Epidermal melanocyte (primary cell): Measurements from ENCODE around the gene PPP3CA.
"Not testable (repeated sequence)": the region's sequence is repeated elsewhere in the genome, so short reads cannot be mapped to it uniquely, and the experiment has no call there.

ENCODE experiments used
- DNase-seq: peaks from one replicate; pipeline ENCODE4 v3.0.0; 2011; ENCODE audit warnings: low spot score; ENCODE audit not compliant: insufficient read length

Gene PPP3CA

DNA sequence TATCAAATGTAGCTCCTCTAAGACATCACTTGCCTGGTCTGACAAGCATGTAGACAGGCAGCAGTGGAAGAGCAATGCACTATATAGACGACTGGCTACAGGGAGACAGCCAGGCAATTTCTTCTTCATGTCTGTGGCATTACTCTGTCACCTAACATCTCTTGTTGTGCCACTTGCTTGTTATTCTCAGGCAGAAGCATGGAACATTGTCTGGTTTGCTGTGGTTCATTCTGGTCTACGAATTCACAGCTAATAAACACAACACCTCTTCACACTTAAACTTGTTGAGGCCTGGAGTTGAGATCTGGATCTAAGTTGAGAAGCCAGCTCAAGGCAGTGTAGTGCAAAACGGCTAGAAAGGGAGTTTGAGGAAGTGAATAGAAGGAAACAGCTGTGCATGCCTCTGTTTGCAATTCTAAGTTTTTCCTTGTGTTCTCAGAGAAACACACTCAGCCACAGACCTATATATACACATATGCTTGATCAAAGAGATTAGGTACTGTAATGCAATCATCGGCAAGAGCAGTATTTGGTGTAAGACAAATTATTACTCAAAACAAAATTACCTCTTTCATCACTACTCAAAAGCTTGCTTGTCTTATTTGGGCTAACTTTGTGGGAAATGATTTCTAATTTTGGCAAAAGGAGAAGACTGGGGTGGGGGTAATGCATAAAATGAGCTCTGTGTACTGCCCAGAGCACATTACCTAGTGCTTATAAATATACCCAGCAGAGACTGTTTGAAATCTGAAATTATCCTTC is 243.8 kb downstream of the PPP3CA start:
- DNase-seq, result no peak

DNA sequence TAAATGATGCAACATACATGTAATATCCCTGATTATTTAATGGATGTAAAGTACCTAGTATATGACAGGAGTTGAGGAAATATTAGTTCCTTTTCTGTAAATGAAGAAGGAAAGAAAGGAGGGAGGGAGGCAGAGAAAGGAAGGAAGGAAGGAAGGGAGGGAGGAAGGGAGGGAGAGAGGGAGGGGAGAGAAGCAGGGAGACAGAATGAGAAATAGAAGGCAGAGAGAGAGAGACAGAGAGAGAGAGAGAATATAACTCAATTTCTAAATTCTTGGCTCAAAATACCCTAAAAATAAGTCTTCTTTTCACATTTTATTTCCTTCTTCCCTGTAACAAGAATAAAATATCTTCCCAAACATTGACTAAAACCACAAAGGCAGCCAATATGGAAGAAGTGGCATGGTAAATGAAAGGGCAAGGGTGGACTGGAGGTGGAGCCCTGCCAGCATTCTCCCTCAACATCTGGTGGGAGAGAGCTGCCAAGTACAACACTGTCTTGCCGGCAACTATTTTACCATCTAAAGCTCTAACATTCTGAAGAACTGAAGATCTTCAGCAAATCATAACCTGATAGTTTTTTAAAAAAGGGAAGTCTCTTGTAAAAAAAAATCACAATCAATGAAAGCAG is 245.1 kb downstream of the PPP3CA start:
- DNase-seq, result peak; percentile 17

GRCh38 chr4:101101072-101101471 is 246.3 kb downstream of the PPP3CA start:
- DNase-seq, result no peak

- DNase-seq, result no peak
Observed at GRCh38 chr4:101098666-101099400, 248.5 kb downstream of the PPP3CA start.

DNA sequence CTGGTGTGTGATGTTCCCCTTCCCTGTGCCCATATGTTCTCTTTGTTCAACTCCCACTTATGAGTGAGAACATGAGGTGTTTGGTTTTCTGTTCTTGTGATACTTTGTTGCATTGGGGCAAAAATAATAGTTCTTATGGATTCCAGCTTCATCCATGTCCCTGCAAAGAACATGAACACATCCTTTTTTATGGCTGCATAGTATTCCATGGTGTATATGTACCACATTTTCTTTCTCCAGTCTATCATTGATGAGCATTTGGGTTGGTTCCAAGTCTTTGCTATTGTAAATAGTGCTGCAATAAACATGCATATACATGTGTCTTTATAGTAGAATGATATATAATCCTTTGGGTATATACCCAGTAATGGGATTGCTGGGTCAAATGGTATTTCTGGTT is 254.7 kb downstream of the PPP3CA start:
- DNase-seq, result not testable (repeated sequence)

- DNase-seq, result no peak
Observed at GRCh38 chr4:101089168-101089567, 258.2 kb downstream of the PPP3CA start.

- DNase-seq, result no peak
Observed at GRCh38 chr4:101086801-101087586, 260.3 kb downstream of the PPP3CA start.

GRCh38 chr4:101083131-101083530 is 264.2 kb downstream of the PPP3CA start:
- no peak for DNase-seq

- no peak for DNase-seq
Observed at GRCh38 chr4:101081695-101082369, 265.5 kb downstream of the PPP3CA start.

GRCh38 chr4:101081166-101081565 is 266.2 kb downstream of the PPP3CA start:
- DNase-seq, result no peak

GRCh38 chr4:101078950-101079349 is 268.4 kb downstream of the PPP3CA start:
- DNase-seq, result no peak

- DNase-seq, result no peak
Observed at GRCh38 chr4:101076032-101076431, 271.3 kb downstream of the PPP3CA start.

DNA sequence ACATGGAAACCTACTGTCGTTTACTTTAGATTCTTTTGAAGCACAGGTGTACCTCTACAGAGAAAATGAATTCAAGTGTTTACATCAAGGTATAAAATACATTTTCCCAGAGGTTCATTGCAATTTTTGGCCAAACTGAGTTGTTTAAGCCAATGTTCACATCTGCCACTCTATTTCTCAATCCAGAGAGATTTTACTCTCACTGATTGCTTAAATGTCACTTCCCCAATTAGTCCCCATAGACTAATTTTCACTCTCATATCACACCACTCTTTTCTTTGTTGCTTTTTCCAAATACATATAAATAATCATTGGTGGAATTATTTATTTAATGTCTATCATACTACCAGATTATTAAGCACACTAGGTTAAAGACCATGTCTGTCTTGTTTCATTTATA is 271.8 kb downstream of the PPP3CA start:
- DNase-seq, result no peak

GRCh38 chr4:101074326-101074725 is 273.0 kb downstream of the PPP3CA start:
- no peak for DNase-seq

DNA sequence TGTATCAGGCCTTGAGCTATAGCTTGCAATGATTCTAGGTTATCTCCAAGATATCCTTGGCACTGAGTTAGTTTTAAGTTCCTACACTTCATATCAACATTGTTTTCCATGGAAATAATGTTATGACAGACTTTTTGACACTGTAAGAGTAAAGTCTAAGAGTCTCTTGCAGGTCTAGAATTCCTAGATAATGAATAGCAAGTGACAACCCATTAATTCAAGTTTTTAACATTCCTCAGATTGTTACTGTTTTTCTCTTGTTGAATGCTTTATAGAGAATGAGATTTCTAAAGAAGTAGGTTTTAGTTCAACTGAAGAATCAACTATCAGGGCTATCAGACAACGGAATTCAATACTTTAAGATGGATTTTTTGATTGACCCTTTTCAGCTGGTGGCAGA is 276.1 kb downstream of the PPP3CA start:
- DNase-seq, result no peak

- no peak for DNase-seq
Observed at GRCh38 chr4:101068115-101068514, 279.2 kb downstream of the PPP3CA start.

- DNase-seq, result no peak
Observed at GRCh38 chr4:101067383-101067782, 279.9 kb downstream of the PPP3CA start.

DNA sequence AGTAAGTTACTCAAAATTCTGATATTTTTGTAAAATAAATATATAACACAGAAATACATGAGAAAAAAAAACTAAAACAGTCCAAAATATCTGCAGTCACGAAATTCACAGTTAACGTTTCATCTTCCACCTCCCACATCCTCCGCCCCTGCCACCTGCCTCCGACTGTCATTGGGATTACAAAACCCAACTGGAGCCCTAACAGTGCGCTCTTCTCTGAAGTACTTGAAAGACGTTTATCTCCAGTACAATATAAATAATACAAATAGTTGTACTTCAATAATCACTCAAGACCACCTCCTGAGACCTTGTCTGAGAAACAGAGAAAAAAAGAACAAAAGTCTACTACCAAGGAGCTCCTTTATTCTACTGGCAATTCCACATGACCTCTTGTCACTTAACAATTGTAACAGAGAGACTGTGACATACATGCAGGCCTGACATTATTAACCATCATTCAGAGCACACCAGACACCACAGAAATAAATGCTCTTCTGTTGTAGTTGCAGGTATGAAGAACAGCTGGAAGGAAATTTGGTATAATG is 280.6 kb downstream of the PPP3CA start:
- no peak for DNase-seq

DNA sequence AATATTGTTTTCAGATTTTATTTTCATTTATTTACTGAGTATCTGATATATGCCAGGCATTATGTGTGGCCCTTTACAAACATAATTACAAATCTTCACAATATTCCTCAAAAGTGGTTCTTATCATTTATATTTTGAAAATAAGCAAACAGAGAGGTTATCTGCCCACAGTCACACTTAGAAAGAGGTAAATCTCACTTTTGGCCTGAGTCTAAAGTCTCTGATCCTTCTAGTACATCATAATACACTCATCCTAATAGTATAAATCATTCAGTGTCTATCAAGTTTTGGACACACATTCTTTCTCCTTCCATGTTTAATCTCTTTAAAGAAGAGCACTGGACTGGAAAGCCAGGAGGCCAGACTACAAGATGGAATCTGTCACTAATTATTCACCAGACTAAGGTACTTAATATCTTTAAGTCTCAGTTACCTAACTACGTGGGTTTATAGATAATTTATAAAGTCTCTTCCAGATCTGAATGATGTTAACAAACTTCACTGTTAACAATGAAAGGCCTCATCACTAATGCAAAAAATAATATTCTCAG is 281.3 kb downstream of the PPP3CA start:
- no peak for DNase-seq

DNA sequence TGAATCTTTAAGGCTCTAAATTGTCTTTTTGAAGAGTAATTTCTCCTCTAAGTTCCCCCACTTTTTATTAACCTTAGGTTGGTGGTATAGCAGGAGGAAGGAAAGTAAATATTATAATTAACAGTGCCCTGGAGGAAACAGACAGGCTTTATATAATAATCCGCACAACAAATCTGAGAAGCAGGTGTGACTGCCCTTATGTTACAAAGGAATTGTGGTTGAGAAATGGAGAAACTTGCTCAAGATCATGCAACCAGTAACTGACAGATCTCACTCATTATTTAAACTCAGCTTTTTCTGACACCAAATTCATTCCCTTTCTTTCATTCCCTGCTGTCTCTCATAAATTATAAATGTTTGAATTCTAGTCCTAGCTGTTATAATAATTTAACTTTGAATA is 282.0 kb downstream of the PPP3CA start:
- DNase-seq, result no peak
